SK-N-SH (cell line): ENCODE measurements around the gene ORM1. TPM values are rescaled to one million over a fixed set of nuclear protein-coding genes. Genes with fewer than 3 reads are reported as not detected.

Source experiments
- CTCF ChIA-PET: fragments of 300-600, 350-600 bp; formaldehyde crosslinking; extraction: SDS; loops from one replicate; lab custom pipeline; 2021; lab: Yijun Ruan, JAX
- POLR2A ChIA-PET: fragments of 350-600 bp; sonication (Branson Sonifier 250); formaldehyde crosslinking; extraction: SDS; loops from one replicate; lab custom pipeline; 2020; ENCODE audit warnings: antibody characterized with exemption, inconsistent platforms; lab: Yijun Ruan, JAX
- DNase-seq: peaks from one replicate; pipeline ENCODE4 v3.0.0; 2012
- H2AFZ ChIP-seq: fragments of 200-600 bp; sonication (generic); 2 replicates; pipeline ENCODE4 v1.8.1; 2016; ENCODE audit warnings: antibody characterized with exemption, mild to moderate bottlenecking, low read depth
- H3F3A ChIP-seq: fragments of 200-600 bp; sonication (generic); replicated peaks from 2 replicates; pipeline ENCODE3; 2016; ENCODE audit warnings: antibody characterized with exemption, mild to moderate bottlenecking; ENCODE audit not compliant: insufficient read depth
- H3K27ac ChIP-seq, 2 experiments: fragments of 200-500 bp in 1 of 2; fragments of 200-600 bp in 1 of 2; sonication (Bioruptor generic) in 1 of 2; sonication (generic), shearing (Covaris generic) in 1 of 2; 2 replicates each; pipeline versions ENCODE4 v1.5.1 to v1.6.1; 2014 to 2016; ENCODE audit warnings: low read depth in 2 of 2, inconsistent platforms in 1 of 2, low read length in 1 of 2, mild to moderate bottlenecking in 1 of 2, mixed read lengths in 1 of 2
- H3K27me3 ChIP-seq: fragments of 200-600 bp; sonication (generic), shearing (Covaris generic); 2 replicates; pipeline ENCODE4 v1.6.1; 2016; ENCODE audit warnings: mixed run types; ENCODE audit not compliant: insufficient read depth
- H3K36me3 ChIP-seq, 2 experiments: fragments of 200-500 bp in 1 of 2; fragments of 200-600 bp in 1 of 2; sonication (Bioruptor generic) in 1 of 2; sonication (generic) in 1 of 2; replicated peaks in 1 of 2; 2 replicates each; pipeline versions ENCODE3 to v1.5.1; 2014 to 2016; ENCODE audit warnings: low read length in 1 of 2, mild to moderate bottlenecking in 1 of 2; ENCODE audit not compliant: insufficient read depth in 2 of 2, control insufficient read depth in 1 of 2
- H3K4me1 ChIP-seq, 2 experiments: fragments of 200-500 bp in 1 of 2; fragments of 200-600 bp in 1 of 2; sonication (Bioruptor generic) in 1 of 2; sonication (generic), shearing (Covaris generic) in 1 of 2; 2 replicates each; pipeline versions ENCODE4 v1.5.1 to v1.6.1; 2014 to 2016; ENCODE audit warnings: low read depth in 1 of 2, low read length in 1 of 2, mixed run types in 1 of 2; ENCODE audit not compliant: insufficient read depth in 2 of 2, control insufficient read depth in 1 of 2
- H3K4me2 ChIP-seq: fragments of 200-600 bp; sonication (generic), shearing (Covaris generic); 2 replicates; pipeline ENCODE4 v1.6.1; 2017; ENCODE audit warnings: mixed run types
- H3K4me3 ChIP-seq, 2 experiments: fragments of 200-500 bp in 1 of 2; fragments of 200-600 bp in 1 of 2; sonication (Bioruptor generic) in 1 of 2; sonication (generic), shearing (Covaris generic) in 1 of 2; 2 replicates each; pipeline versions ENCODE4 v1.5.1 to v1.8.1; 2014 to 2016; ENCODE audit warnings: low read depth in 2 of 2, inconsistent platforms in 1 of 2, low read length in 1 of 2, mild to moderate bottlenecking in 1 of 2, mixed read lengths in 1 of 2, moderate library complexity in 1 of 2
- H3K79me2 ChIP-seq: fragments of 200-600 bp; sonication (generic); 2 replicates; pipeline ENCODE4 v1.8.1; 2017; ENCODE audit warnings: mild to moderate bottlenecking; ENCODE audit not compliant: insufficient read depth
- H3K9ac ChIP-seq: fragments of 200-600 bp; sonication (generic); 2 replicates; pipeline ENCODE4 v1.6.1; 2017; ENCODE audit warnings: mixed run types
- H3K9me2 ChIP-seq: fragments of 200-600 bp; sonication (generic); 2 replicates; pipeline ENCODE4 v1.6.1; 2017; ENCODE audit warnings: mixed run types
- H3K9me3 ChIP-seq: fragments of 200-600 bp; sonication (generic); 2 replicates; pipeline ENCODE4 v1.6.1; 2017; ENCODE audit warnings: mixed run types, mild to moderate bottlenecking, moderate library complexity
- H4K20me1 ChIP-seq: fragments of 200-600 bp; sonication (generic); 2 replicates; pipeline ENCODE4 v1.6.1; 2017; ENCODE audit warnings: mild to moderate bottlenecking, mixed run types; ENCODE audit not compliant: insufficient read depth
- CHD2 ChIP-seq: fragments of 150-350 bp; IDR thresholded peaks from 2 replicates; pipeline ENCODE4 v1.6.1; 2018; ENCODE audit warnings: low read length; ENCODE audit not compliant: partially characterized antibody
- EP300 ChIP-seq, 2 experiments: IDR thresholded peaks; 2 replicates each; pipeline versions ENCODE4 v1.4.0 to v1.6.1; 2012; ENCODE audit warnings: borderline replicate concordance in 1 of 2, low read depth in 1 of 2, low read length in 1 of 2
- EZH2phosphoT487 ChIP-seq: fragments of 200-600 bp; sonication (generic); IDR thresholded peaks from 2 replicates; pipeline ENCODE4 v1.6.1; 2017; ENCODE audit warnings: low read depth, mixed run types, mild to moderate bottlenecking, antibody characterized with exemption, moderate library complexity, borderline replicate concordance
- GATA2 ChIP-seq: sonication (generic); formaldehyde crosslinking; IDR thresholded peaks from 2 replicates; pipeline ENCODE4 v1.5.0; 2020; ENCODE audit warnings: mild to moderate bottlenecking, missing genetic modification reagents
- IRF3 ChIP-seq: fragments of 150-350 bp; IDR thresholded peaks from 2 replicates; pipeline ENCODE4 v1.6.1; 2016; ENCODE audit warnings: mild to moderate bottlenecking, low read depth, low read length
- POLR2AphosphoS5 ChIP-seq: IDR thresholded peaks from 2 replicates; pipeline ENCODE4 v1.6.1; 2012; ENCODE audit warnings: low read depth, low read length
- RAD21 ChIP-seq: IDR thresholded peaks from 2 replicates; pipeline ENCODE4 v1.6.1; 2012; ENCODE audit warnings: mild to moderate bottlenecking, low read length
- RFX5 ChIP-seq: IDR thresholded peaks from 2 replicates; pipeline ENCODE4 v1.6.1; 2012; ENCODE audit warnings: mild to moderate bottlenecking, improper control_type of control experiment, low read length
- RXRA ChIP-seq: IDR thresholded peaks from 2 replicates; pipeline ENCODE4 v1.4.0; 2012; ENCODE audit warnings: low read depth, mild to moderate bottlenecking, borderline replicate concordance
- SMC3 ChIP-seq: IDR thresholded peaks from 2 replicates; pipeline ENCODE4 v1.6.1; 2012; ENCODE audit warnings: low read depth, low read length, improper control_type of control experiment
- TEAD4 ChIP-seq: IDR thresholded peaks from 2 replicates; pipeline ENCODE4 v1.4.0; 2012; ENCODE audit warnings: mild to moderate bottlenecking, borderline replicate concordance; ENCODE audit not compliant: insufficient read depth
- USF1 ChIP-seq: IDR thresholded peaks from 2 replicates; pipeline ENCODE4 v1.4.0; 2012; ENCODE audit warnings: low read depth, borderline replicate concordance
- USF2 ChIP-seq: fragments of 150-350 bp; IDR thresholded peaks from 2 replicates; pipeline ENCODE4 v1.6.1; 2017; ENCODE audit warnings: antibody characterized with exemption, low read length, low read depth, borderline replicate concordance
- YY1 ChIP-seq: IDR thresholded peaks from 2 replicates; pipeline ENCODE4 v1.4.0; 2012; ENCODE audit warnings: low read depth, mild to moderate bottlenecking
- ZBTB33 ChIP-seq: IDR thresholded peaks from 2 replicates; pipeline ENCODE4 v1.4.0; 2012; ENCODE audit warnings: low read depth, borderline replicate concordance
- WGBS: methylation state at CpG from one replicate; pipeline ENCODE4 v1.1.6; 2017; ENCODE audit warnings: low lambda C conversion rate; 5-methylcytosine and 5-hydroxymethylcytosine counted together
- polyA plus RNA-seq, 3 experiments: library from polyadenylated mRNA; depleted of rRNA; stranded (reverse); fragments of >200 nt; gene quantifications; 2 replicates each; pipeline ENCODE4 v1.2.3, GENCODE V29; 2012

ORM1 gene
- polyA plus RNA-seq, 1 of the 3 experiments (the other 2 are of a cell fraction): not detected

- TF ChIP-seq ZBTB33: no peak
- no peak for TF ChIP-seq EP300 (IDR thresholded peaks at IDR 0.05; ENCODE audit: borderline replicate concordance in 1 of 2, low read depth in 1 of 2, low read length in 1 of 2)
- no peak for TF ChIP-seq RXRA
- no peak for TF ChIP-seq GATA2 (CRISPR knock-in tag)
- TF ChIP-seq YY1: no peak
These were observed 20.0 kb downstream of the ORM1 start (continued) for GRCh38 chr9:114342755-114343440.

- no peaks in the 10 kb centered on the region for H3K79me2 ChIP-seq
- WGBS: 90% methylated on average over 9 of the region's 9 CpGs
- no peak overlapping the region for H3K9ac ChIP-seq
- TF ChIP-seq CHD2 (no peak), EP300 (IDR thresholded peaks at IDR 0.05; ENCODE audit: borderline replicate concordance in 1 of 2, low read depth in 1 of 2, low read length in 1 of 2) (no peak; a peak in 1 of 4 replicates), SMC3 (no peak), GATA2 (CRISPR knock-in tag) (no peak), RFX5 (no peak), YY1 (no peak), POLR2AphosphoS5 (no peak), USF2 (no peak), USF1 (no peak), TEAD4 (no peak), RXRA (no peak), RAD21 (no peak), EZH2phosphoT487 (no peak), IRF3 (no peak)
- no peak overlapping the region for H3K4me2 ChIP-seq
- H3K27me3 ChIP-seq: no peaks in the 10 kb centered on the region
- H3K9me2 ChIP-seq: no peaks in the 10 kb centered on the region
- H3F3A ChIP-seq: no peaks in the 10 kb centered on the region
- H3K36me3 ChIP-seq: no peaks in the 10 kb centered on the region
- H3K27ac ChIP-seq: no peak overlapping the region
- H3K4me3 ChIP-seq: no peak overlapping the region
- DNase-seq: no peak
- CTCF ChIA-PET: interaction anchor here (1.5 kb wide), 1 partner anchor 42 kb away, joined by 3 read pairs; no protein-coding TSS in a partner anchor
- H3K9me3 ChIP-seq: no peaks in the 10 kb centered on the region
- H3K4me1 ChIP-seq: peaks cover 4 to 6% of the 10 kb centered on the region in 2 experiments; a peak in 1 of 4 replicates
- H4K20me1 ChIP-seq: no peaks in the 10 kb centered on the region
- H2AFZ ChIP-seq: no peak overlapping the region
- POLR2A ChIA-PET: no interaction called here
These were observed 20.7 kb downstream of the ORM1 start for GRCh38 chr9:114343471-114344187.
